GM23338 (cell line): ENCODE data around the gene SNX30. TPM values are rescaled to one million over a fixed set of nuclear protein-coding genes. Genes with fewer than 3 reads are reported as not detected.

Experiments
- ATAC-seq: fragments of 200-7000 bp; cut with Tn5 transposase; 3 replicates; pipeline ENCODE4 v1.9.1; 2020
- DNase-seq: peaks from one replicate; pipeline ENCODE4 v3.0.0-alpha.2; 2015; ENCODE audit warnings: low spot score
- H2AFZ ChIP-seq: fragments of 200-600 bp; sonication (generic); 2 replicates; pipeline ENCODE4 v1.8.0; 2016; ENCODE audit warnings: antibody characterized with exemption, mild to moderate bottlenecking, moderate library complexity
- H3F3A ChIP-seq: fragments of 200-600 bp; sonication (generic); replicated peaks from 2 replicates; pipeline ENCODE4 v1.8.0; 2017; ENCODE audit warnings: antibody characterized with exemption, mixed run types, low read depth
- H3K27ac ChIP-seq: fragments of 200-600 bp; sonication (generic); 2 replicates; pipeline ENCODE4 v1.6.1; 2016; ENCODE audit warnings: low read depth
- H3K27me3 ChIP-seq: fragments of 200-600 bp; sonication (generic); 2 replicates; pipeline ENCODE4 v1.8.0; 2016; ENCODE audit warnings: mild to moderate bottlenecking, mixed run types, moderate library complexity; ENCODE audit not compliant: insufficient read depth
- H3K36me3 ChIP-seq: fragments of 200-600 bp; sonication (generic); 2 replicates; pipeline ENCODE4 v1.8.0; 2016; ENCODE audit warnings: mild to moderate bottlenecking; ENCODE audit not compliant: insufficient read depth
- H3K4me1 ChIP-seq: fragments of 200-600 bp; sonication (generic); 2 replicates; pipeline ENCODE4 v1.8.0; 2016; ENCODE audit warnings: mild to moderate bottlenecking, moderate library complexity; ENCODE audit not compliant: insufficient read depth
- H3K4me2 ChIP-seq: fragments of 200-600 bp; sonication (generic); 2 replicates; pipeline ENCODE4 v1.7.1; 2017; ENCODE audit warnings: mixed run types
- H3K4me3 ChIP-seq: fragments of 200-600 bp; sonication (generic); 2 replicates; pipeline ENCODE4 v1.6.1; 2016; ENCODE audit warnings: mixed run types
- H3K79me2 ChIP-seq: fragments of 200-600 bp; sonication (generic); replicated peaks from 2 replicates; pipeline ENCODE4 v1.8.0; 2017; ENCODE audit warnings: mild to moderate bottlenecking; ENCODE audit not compliant: insufficient read depth
- H3K9me2 ChIP-seq: fragments of 200-600 bp; sonication (generic); 2 replicates; pipeline ENCODE4 v1.8.0; 2017; ENCODE audit not compliant: insufficient read depth
- H4K20me1 ChIP-seq: fragments of 200-600 bp; sonication (generic); replicated peaks from 2 replicates; pipeline ENCODE4 v1.8.0; 2017; ENCODE audit warnings: mild to moderate bottlenecking; ENCODE audit not compliant: insufficient read depth
- H3K27ac Mint-ChIP-seq: 2 replicates; pipeline ENCODE4 v1.8.0; 2020; ENCODE audit warnings: inconsistent platforms, mild to moderate bottlenecking, moderate library complexity, mixed read lengths
- H3K27me3 Mint-ChIP-seq: 3 replicates; pipeline ENCODE4 v1.8.0; 2022; ENCODE audit warnings: low read depth, mild to moderate bottlenecking, moderate library complexity, mixed read lengths, inconsistent platforms; ENCODE audit not compliant: insufficient read depth, poor library complexity
- H3K36me3 Mint-ChIP-seq: 3 replicates; pipeline ENCODE4 v1.8.0; 2021; ENCODE audit warnings: low read depth, mild to moderate bottlenecking, inconsistent platforms, moderate library complexity, mixed read lengths
- H3K4me1 Mint-ChIP-seq: 3 replicates; pipeline ENCODE4 v1.8.0; 2020; ENCODE audit warnings: mild to moderate bottlenecking, inconsistent platforms, mixed read lengths
- H3K4me3 Mint-ChIP-seq: 3 replicates; pipeline ENCODE4 v1.8.0; 2021; ENCODE audit warnings: moderate library complexity, mild to moderate bottlenecking, inconsistent platforms, mixed read lengths
- H3K9me3 Mint-ChIP-seq: 3 replicates; pipeline ENCODE4 v1.8.0; 2020; ENCODE audit warnings: moderate library complexity, mild to moderate bottlenecking, inconsistent platforms, mixed read lengths
- CREB1 ChIP-seq: fragments of 250-450 bp; sonication (Bioruptor Pico); IDR thresholded peaks from 2 replicates; pipeline ENCODE4 v1.5.0; 2020; ENCODE audit warnings: low read depth, mild to moderate bottlenecking, moderate library complexity
- EZH2 ChIP-seq: fragments of 200-600 bp; sonication (generic); IDR thresholded peaks from one replicate; pipeline ENCODE4 v1.8.0; 2017; ENCODE audit warnings: antibody characterized with exemption, mild to moderate bottlenecking, low read depth; ENCODE audit not compliant: unreplicated experiment
- EZH2phosphoT487 ChIP-seq: fragments of 200-600 bp; sonication (generic); IDR thresholded peaks from one replicate; pipeline ENCODE4 v1.8.1; 2018; ENCODE audit warnings: antibody characterized with exemption; ENCODE audit not compliant: unreplicated experiment
- JUNB ChIP-seq: IDR thresholded peaks from one replicate; pipeline ENCODE4 v1.6.1; 2016; ENCODE audit warnings: antibody characterized with exemption; ENCODE audit not compliant: unreplicated experiment
- NANOG ChIP-seq: IDR thresholded peaks from 2 replicates; pipeline ENCODE4 v1.6.1; 2016; ENCODE audit warnings: antibody characterized with exemption, borderline replicate concordance
- POLR2AphosphoS5 ChIP-seq: IDR thresholded peaks from 2 replicates; pipeline ENCODE4 v1.6.1; 2016; ENCODE audit warnings: antibody characterized with exemption, low read depth
- STAT1 ChIP-seq: IDR thresholded peaks from one replicate; pipeline ENCODE4 v1.6.1; 2016; ENCODE audit warnings: antibody characterized with exemption; ENCODE audit not compliant: unreplicated experiment
- ZNF114 ChIP-seq: fragments of 250-450 bp; sonication (Bioruptor Pico); IDR thresholded peaks from 2 replicates; pipeline ENCODE4 v1.5.0; 2020; ENCODE audit warnings: mild to moderate bottlenecking, moderate library complexity
- ZNF331 ChIP-seq: fragments of 250-450 bp; sonication (Bioruptor Pico); IDR thresholded peaks from 2 replicates; pipeline ENCODE4 v1.5.0; 2020; ENCODE audit warnings: low read depth, mild to moderate bottlenecking, moderate library complexity
- polyA plus RNA-seq: library from polyadenylated mRNA; unstranded; fragments of >200 nt; fragmentation: Nextera tagmentation; extraction: Ambion mirVana; gene quantifications from 2 replicates; pipeline ENCODE4 v1.2.1, GENCODE V29; 2016
- total RNA-seq: library from RNA; depleted of rRNA; stranded (reverse); fragments of >200 nt; shearing (Covaris generic); gene quantifications from 2 replicates; pipeline ENCODE4 v1.2.3, GENCODE V29; 2014
- TF ChIP-seq, protein P1 (sequence below): fragments of 250-450 bp; sonication (Bioruptor Pico); IDR thresholded peaks from 2 replicates; pipeline ENCODE4 v1.5.0; 2020; ENCODE audit warnings: mild to moderate bottlenecking, moderate library complexity
- TF ChIP-seq, protein P2 (sequence below), 2 experiments: fragments of 200-600 bp in 1 of 2; sonication (generic) in 1 of 2; conservative IDR thresholded peaks; 2 replicates each; pipeline versions ENCODE4 v1.5.1 to v1.6.1; 2016 to 2017; ENCODE audit warnings: antibody characterized with exemption in 2 of 2, low read depth in 2 of 2, mild to moderate bottlenecking in 2 of 2, moderate library complexity in 1 of 2
- TF ChIP-seq, protein P3 (sequence below): IDR thresholded peaks from one replicate; pipeline ENCODE4 v1.6.1; 2018; ENCODE audit warnings: antibody characterized with exemption; ENCODE audit not compliant: unreplicated experiment
- TF ChIP-seq, protein P4 (sequence below): IDR thresholded peaks from 2 replicates; pipeline ENCODE4 v1.6.1; 2016; ENCODE audit warnings: antibody characterized with exemption

Gene SNX30
- total and polyA plus RNA-seq, 2 experiments from 2014 or later: 2.1 to 17.8 TPM

DNA sequence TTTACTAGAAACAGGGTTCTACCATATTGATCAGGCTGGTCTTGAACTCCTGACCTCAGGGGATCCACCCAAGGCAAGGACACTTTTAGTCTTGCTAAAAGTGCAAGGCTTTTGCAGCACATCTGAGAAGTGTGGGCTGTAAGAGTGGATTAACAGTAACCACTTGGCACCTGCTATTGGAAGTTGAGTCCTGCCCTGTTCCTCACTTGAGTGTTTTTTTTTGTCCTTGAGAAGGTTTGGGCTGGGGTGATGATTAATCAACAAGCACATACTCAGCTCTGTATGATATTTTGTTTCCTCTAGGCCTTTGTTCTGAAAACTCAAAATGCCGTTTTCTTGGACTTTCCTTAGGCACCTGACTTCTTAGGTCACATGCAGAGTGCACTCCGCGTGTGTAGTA is 37.4 kb downstream of the SNX30 start:
- Mint-ChIP-seq H3K4me3 (no peak overlapping the region), H3K27ac (no peak overlapping the region), H3K9me3 (no peaks in the 10 kb centered on the region), H3K36me3 (no peaks in the 10 kb centered on the region), H3K27me3 (peaks cover 2% of the 10 kb centered on the region), H3K4me1 (peaks cover 13% of the 10 kb centered on the region; the same call in 2 of the 3 replicates)
- no peak for ATAC-seq
- no peaks in the 10 kb centered on the region for H3K27me3 ChIP-seq
- TF ChIP-seq STAT1 (no peak), ZNF114 (CRISPR knock-in tag) (no peak), ZNF331 (CRISPR knock-in tag) (no peak), EZH2phosphoT487 (no peak), CREB1 (CRISPR knock-in tag) (no peak), POLR2AphosphoS5 (no peak), EZH2 (no peak), JUNB (no peak), NANOG (no peak)
- TF ChIP-seq, protein P1, sequence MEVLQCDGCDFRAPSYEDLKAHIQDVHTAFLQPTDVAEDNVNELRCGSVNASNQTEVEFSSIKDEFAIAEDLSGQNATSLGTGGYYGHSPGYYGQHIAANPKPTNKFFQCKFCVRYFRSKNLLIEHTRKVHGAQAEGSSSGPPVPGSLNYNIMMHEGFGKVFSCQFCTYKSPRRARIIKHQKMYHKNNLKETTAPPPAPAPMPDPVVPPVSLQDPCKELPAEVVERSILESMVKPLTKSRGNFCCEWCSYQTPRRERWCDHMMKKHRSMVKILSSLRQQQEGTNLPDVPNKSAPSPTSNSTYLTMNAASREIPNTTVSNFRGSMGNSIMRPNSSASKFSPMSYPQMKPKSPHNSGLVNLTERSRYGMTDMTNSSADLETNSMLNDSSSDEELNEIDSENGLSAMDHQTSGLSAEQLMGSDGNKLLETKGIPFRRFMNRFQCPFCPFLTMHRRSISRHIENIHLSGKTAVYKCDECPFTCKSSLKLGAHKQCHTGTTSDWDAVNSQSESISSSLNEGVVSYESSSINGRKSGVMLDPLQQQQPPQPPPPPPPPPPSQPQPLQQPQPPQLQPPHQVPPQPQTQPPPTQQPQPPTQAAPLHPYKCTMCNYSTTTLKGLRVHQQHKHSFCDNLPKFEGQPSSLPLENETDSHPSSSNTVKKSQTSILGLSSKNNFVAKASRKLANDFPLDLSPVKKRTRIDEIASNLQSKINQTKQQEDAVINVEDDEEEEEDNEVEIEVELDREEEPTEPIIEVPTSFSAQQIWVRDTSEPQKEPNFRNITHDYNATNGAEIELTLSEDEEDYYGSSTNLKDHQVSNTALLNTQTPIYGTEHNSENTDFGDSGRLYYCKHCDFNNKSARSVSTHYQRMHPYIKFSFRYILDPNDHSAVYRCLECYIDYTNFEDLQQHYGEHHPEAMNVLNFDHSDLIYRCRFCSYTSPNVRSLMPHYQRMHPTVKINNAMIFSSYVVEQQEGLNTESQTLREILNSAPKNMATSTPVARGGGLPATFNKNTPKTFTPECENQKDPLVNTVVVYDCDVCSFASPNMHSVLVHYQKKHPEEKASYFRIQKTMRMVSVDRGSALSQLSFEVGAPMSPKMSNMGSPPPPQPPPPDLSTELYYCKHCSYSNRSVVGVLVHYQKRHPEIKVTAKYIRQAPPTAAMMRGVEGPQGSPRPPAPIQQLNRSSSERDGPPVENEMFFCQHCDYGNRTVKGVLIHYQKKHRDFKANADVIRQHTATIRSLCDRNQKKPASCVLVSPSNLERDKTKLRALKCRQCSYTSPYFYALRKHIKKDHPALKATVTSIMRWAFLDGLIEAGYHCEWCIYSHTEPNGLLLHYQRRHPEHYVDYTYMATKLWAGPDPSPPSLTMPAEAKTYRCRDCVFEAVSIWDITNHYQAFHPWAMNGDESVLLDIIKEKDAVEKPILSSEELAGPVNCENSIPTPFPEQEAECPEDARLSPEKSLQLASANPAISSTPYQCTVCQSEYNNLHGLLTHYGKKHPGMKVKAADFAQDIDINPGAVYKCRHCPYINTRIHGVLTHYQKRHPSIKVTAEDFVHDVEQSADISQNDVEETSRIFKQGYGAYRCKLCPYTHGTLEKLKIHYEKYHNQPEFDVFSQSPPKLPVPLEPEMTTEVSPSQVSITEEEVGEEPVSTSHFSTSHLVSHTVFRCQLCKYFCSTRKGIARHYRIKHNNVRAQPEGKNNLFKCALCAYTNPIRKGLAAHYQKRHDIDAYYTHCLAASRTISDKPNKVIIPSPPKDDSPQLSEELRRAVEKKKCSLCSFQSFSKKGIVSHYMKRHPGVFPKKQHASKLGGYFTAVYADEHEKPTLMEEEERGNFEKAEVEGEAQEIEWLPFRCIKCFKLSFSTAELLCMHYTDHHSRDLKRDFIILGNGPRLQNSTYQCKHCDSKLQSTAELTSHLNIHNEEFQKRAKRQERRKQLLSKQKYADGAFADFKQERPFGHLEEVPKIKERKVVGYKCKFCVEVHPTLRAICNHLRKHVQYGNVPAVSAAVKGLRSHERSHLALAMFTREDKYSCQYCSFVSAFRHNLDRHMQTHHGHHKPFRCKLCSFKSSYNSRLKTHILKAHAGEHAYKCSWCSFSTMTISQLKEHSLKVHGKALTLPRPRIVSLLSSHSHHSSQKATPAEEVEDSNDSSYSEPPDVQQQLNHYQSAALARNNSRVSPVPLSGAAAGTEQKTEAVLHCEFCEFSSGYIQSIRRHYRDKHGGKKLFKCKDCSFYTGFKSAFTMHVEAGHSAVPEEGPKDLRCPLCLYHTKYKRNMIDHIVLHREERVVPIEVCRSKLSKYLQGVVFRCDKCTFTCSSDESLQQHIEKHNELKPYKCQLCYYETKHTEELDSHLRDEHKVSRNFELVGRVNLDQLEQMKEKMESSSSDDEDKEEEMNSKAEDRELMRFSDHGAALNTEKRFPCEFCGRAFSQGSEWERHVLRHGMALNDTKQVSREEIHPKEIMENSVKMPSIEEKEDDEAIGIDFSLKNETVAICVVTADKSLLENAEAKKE (CRISPR knock-in tag): no peak
- TF ChIP-seq, protein P2, sequence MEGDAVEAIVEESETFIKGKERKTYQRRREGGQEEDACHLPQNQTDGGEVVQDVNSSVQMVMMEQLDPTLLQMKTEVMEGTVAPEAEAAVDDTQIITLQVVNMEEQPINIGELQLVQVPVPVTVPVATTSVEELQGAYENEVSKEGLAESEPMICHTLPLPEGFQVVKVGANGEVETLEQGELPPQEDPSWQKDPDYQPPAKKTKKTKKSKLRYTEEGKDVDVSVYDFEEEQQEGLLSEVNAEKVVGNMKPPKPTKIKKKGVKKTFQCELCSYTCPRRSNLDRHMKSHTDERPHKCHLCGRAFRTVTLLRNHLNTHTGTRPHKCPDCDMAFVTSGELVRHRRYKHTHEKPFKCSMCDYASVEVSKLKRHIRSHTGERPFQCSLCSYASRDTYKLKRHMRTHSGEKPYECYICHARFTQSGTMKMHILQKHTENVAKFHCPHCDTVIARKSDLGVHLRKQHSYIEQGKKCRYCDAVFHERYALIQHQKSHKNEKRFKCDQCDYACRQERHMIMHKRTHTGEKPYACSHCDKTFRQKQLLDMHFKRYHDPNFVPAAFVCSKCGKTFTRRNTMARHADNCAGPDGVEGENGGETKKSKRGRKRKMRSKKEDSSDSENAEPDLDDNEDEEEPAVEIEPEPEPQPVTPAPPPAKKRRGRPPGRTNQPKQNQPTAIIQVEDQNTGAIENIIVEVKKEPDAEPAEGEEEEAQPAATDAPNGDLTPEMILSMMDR (conservative IDR thresholded peaks at IDR 0.05; ENCODE audit: low read depth in 2 of 2): no peak
- TF ChIP-seq, protein P3, sequence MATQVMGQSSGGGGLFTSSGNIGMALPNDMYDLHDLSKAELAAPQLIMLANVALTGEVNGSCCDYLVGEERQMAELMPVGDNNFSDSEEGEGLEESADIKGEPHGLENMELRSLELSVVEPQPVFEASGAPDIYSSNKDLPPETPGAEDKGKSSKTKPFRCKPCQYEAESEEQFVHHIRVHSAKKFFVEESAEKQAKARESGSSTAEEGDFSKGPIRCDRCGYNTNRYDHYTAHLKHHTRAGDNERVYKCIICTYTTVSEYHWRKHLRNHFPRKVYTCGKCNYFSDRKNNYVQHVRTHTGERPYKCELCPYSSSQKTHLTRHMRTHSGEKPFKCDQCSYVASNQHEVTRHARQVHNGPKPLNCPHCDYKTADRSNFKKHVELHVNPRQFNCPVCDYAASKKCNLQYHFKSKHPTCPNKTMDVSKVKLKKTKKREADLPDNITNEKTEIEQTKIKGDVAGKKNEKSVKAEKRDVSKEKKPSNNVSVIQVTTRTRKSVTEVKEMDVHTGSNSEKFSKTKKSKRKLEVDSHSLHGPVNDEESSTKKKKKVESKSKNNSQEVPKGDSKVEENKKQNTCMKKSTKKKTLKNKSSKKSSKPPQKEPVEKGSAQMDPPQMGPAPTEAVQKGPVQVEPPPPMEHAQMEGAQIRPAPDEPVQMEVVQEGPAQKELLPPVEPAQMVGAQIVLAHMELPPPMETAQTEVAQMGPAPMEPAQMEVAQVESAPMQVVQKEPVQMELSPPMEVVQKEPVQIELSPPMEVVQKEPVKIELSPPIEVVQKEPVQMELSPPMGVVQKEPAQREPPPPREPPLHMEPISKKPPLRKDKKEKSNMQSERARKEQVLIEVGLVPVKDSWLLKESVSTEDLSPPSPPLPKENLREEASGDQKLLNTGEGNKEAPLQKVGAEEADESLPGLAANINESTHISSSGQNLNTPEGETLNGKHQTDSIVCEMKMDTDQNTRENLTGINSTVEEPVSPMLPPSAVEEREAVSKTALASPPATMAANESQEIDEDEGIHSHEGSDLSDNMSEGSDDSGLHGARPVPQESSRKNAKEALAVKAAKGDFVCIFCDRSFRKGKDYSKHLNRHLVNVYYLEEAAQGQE: no peak
- TF ChIP-seq, protein P4, sequence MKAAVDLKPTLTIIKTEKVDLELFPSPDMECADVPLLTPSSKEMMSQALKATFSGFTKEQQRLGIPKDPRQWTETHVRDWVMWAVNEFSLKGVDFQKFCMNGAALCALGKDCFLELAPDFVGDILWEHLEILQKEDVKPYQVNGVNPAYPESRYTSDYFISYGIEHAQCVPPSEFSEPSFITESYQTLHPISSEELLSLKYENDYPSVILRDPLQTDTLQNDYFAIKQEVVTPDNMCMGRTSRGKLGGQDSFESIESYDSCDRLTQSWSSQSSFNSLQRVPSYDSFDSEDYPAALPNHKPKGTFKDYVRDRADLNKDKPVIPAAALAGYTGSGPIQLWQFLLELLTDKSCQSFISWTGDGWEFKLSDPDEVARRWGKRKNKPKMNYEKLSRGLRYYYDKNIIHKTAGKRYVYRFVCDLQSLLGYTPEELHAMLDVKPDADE: no peak
- peaks cover 3% of the 10 kb centered on the region; the same call in 1 of the 2 replicates for H3K79me2 ChIP-seq
- no peak overlapping the region for H3K4me2 ChIP-seq
- no peaks in the 10 kb centered on the region for H3K9me2 ChIP-seq
- no peak for DNase-seq
- no peak overlapping the region for H3K27ac ChIP-seq
- peaks cover 4% of the 10 kb centered on the region; the same call in 1 of the 2 replicates for H4K20me1 ChIP-seq
- H3K4me1 ChIP-seq: no peaks in the 10 kb centered on the region; the same call in 1 of the 2 replicates
- no peaks in the 10 kb centered on the region for H3F3A ChIP-seq
- no peak overlapping the region for H3K4me3 ChIP-seq
- H3K36me3 ChIP-seq: no peaks in the 10 kb centered on the region
- no peak overlapping the region for H2AFZ ChIP-seq
